GM12878 (cell line): Measurements from ENCODE around the gene LSMEM2. TPM values are rescaled to one million over a fixed set of nuclear protein-coding genes. Genes with fewer than 3 reads are reported as not detected.

ENCODE experiments used
- ATF7 ChIP-seq: fragments of 450-650 bp; IDR thresholded peaks from 2 replicates; pipeline ENCODE4 v1.6.1; 2016; ENCODE audit warnings: low read depth, mild to moderate bottlenecking
- BMI1 ChIP-seq: fragments of 450-650 bp; IDR thresholded peaks from 2 replicates; pipeline ENCODE4 v1.6.1; 2016; ENCODE audit warnings: mild to moderate bottlenecking, moderate library complexity, borderline replicate concordance
- CBX5 ChIP-seq: sonication (generic); IDR thresholded peaks from 2 replicates; pipeline ENCODE4 v1.6.1; 2016; ENCODE audit warnings: low read depth, moderate library complexity, mild to moderate bottlenecking, inconsistent platforms
- CHD2 ChIP-seq: IDR thresholded peaks from 2 replicates; pipeline ENCODE4 v1.6.1; 2011; ENCODE audit warnings: low read depth, low read length, improper control_type of control experiment, borderline replicate concordance
- ETV6 ChIP-seq, 2 experiments: fragments of 450-650 bp in 1 of 2; IDR thresholded peaks in 1 of 2; conservative IDR thresholded peaks in 1 of 2; 2 replicates each; pipeline ENCODE4 v1.6.1; 2014; ENCODE audit warnings: antibody characterized with exemption in 1 of 2, borderline replicate concordance in 1 of 2, low read depth in 1 of 2, mild to moderate bottlenecking in 1 of 2, moderate library complexity in 1 of 2
- HDAC2 ChIP-seq: fragments of 200-600 bp; sonication (generic); IDR thresholded peaks from 2 replicates; pipeline ENCODE4 v1.6.1; 2017
- HDAC6 ChIP-seq: fragments of 200-600 bp; sonication (generic); IDR thresholded peaks from one replicate; pipeline ENCODE4 v1.8.0; 2017; ENCODE audit warnings: antibody characterized with exemption; ENCODE audit not compliant: unreplicated experiment
- KDM1A ChIP-seq: fragments of 200-600 bp; sonication (generic); IDR thresholded peaks from 2 replicates; pipeline ENCODE4 v1.6.1; 2016; ENCODE audit warnings: borderline replicate concordance
- NR2C1 ChIP-seq: fragments of 450-650 bp; IDR thresholded peaks from 2 replicates; pipeline ENCODE4 v1.6.1; 2017; ENCODE audit warnings: antibody characterized with exemption, mild to moderate bottlenecking, moderate library complexity
- NR2F1 ChIP-seq: fragments of 450-650 bp; conservative IDR thresholded peaks from 2 replicates; pipeline ENCODE4 v1.6.1; 2017; ENCODE audit warnings: mild to moderate bottlenecking
- PML ChIP-seq: IDR thresholded peaks from 2 replicates; pipeline ENCODE4 v1.6.1; 2012; ENCODE audit warnings: low read length, inconsistent platforms
- POLR2A ChIP-seq: IDR thresholded peaks from 2 replicates; pipeline ENCODE4 v1.6.1; 2011; ENCODE audit warnings: low read depth, mild to moderate bottlenecking, low read length
- POU2F2 ChIP-seq: IDR thresholded peaks from 3 replicates; pipeline ENCODE4 v1.6.1; 2011; ENCODE audit warnings: low read depth, mild to moderate bottlenecking, low read length, borderline replicate concordance
- RAD21 ChIP-seq: IDR thresholded peaks from 2 replicates; pipeline ENCODE4 v1.6.1; 2011; ENCODE audit warnings: mild to moderate bottlenecking, low read depth, low read length, moderate library complexity; ENCODE audit not compliant: insufficient read depth
- SPI1 ChIP-seq: IDR thresholded peaks from 2 replicates; pipeline ENCODE4 v1.6.1; 2011; ENCODE audit warnings: low read depth, mild to moderate bottlenecking, low read length, moderate library complexity, borderline replicate concordance; ENCODE audit not compliant: insufficient read depth
- TCF3 ChIP-seq: IDR thresholded peaks from 2 replicates; pipeline ENCODE4 v1.6.1; 2012; ENCODE audit warnings: low read depth, mild to moderate bottlenecking, low read length, borderline replicate concordance; ENCODE audit not compliant: insufficient read depth
- ZBTB4 ChIP-seq: fragments of 450-650 bp; formaldehyde crosslinking; IDR thresholded peaks from 2 replicates; pipeline ENCODE4 v1.4.0; 2022; ENCODE audit warnings: mild to moderate bottlenecking, moderate library complexity
- ZNF207 ChIP-seq: fragments of 450-650 bp; IDR thresholded peaks from 2 replicates; pipeline ENCODE4 v1.6.1; 2014; ENCODE audit warnings: antibody characterized with exemption, mild to moderate bottlenecking, borderline replicate concordance
- ZNF274 ChIP-seq: IDR thresholded peaks from one replicate; pipeline ENCODE4 v1.8.0; 2011; ENCODE audit not compliant: insufficient read length, insufficient read depth
- polyA plus RNA-seq, 11 experiments: library from polyadenylated mRNA; depleted of rRNA in 4 of 11; unstranded in 6 of 11; stranded (reverse) in 5 of 11; fragments of >200 nt; fragmentation: Nextera tagmentation in 4 of 11; fragmentation: Illumina TruSeq in 1 of 11; extraction: Ambion mirVana in 4 of 11; extraction: Trizol in 1 of 11; gene quantifications; 1 replicate in 1 of 11; 2 replicates in 10 of 11; pipeline versions ENCODE4 v1.2.1 to v1.2.3, GENCODE V29; 2011 to 2016; ENCODE audit warnings: inconsistent platforms in 2 of 11, missing spikeins in 2 of 11, low read depth in 1 of 11
- total RNA-seq, 4 experiments: library from RNA; depleted of rRNA in 3 of 4; stranded (reverse); fragments of >200 nt in 3 of 4; fragmentation: Illumina TruSeq in 1 of 4; extraction: Trizol in 1 of 4; gene quantifications; 2 replicates each; pipeline versions ENCODE4 v1.2.1 to v1.2.3, GENCODE V29; 2013 to 2021
- TF ChIP-seq, protein P1 (sequence below): fragments of 450-650 bp; IDR thresholded peaks from 2 replicates; pipeline ENCODE4 v1.6.1; 2017; ENCODE audit warnings: borderline replicate concordance
- TF ChIP-seq, protein P2 (sequence below): IDR thresholded peaks from 2 replicates; pipeline ENCODE4 v1.6.1; 2011; ENCODE audit warnings: borderline replicate concordance, low read depth, mild to moderate bottlenecking, moderate library complexity, mixed read lengths, low read length; ENCODE audit not compliant: insufficient read depth; ENCODE audit errors: extremely low read length
- TF ChIP-seq, protein P3 (sequence below): fragments of 450-650 bp; formaldehyde crosslinking; IDR thresholded peaks from 2 replicates; pipeline ENCODE4 v1.5.0; 2022; ENCODE audit warnings: mild to moderate bottlenecking, missing genetic modification characterization

LSMEM2 gene
- total and polyA plus RNA-seq, 10 of the 15 experiments (the other 5 are each of a cell fraction or from before 2014, with no cell fraction given): 0.17 TPM; not detected in 9

DNA sequence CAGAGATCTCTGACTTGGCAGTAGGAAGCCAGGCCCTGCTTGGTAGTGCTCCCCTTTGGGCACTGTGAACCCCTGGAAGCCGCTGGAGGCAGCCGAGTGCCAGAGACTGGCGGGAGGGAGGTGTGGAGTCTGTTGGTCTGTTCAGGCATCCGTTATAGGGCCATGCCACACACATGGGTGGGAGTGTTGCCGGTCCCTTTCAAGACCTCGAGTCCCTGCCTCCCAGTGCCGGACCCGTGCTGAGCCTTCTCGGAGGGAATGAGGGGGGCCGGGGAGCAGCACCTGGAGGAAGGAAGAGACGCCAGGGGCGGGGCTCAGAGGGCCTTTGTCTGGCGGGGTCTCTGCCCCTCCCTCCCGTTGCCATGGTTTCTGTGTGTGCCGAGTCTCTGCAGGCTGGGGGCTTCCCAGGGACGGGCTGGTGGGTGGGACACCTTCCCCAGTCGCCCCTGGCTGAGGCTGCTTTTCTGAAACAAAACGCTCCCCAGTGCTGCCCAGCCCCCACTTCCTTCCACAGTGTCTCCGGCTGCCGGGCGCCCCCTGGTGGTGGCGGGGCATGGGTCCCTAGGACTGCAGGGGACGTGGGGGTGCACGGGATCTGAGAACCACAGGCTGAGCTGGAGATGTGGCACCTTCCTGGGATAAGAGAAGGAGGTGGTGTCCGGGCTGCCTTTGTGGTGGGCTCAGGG is 32.9 kb upstream of the LSMEM2 start (continued):
- TF ChIP-seq, protein P1, sequence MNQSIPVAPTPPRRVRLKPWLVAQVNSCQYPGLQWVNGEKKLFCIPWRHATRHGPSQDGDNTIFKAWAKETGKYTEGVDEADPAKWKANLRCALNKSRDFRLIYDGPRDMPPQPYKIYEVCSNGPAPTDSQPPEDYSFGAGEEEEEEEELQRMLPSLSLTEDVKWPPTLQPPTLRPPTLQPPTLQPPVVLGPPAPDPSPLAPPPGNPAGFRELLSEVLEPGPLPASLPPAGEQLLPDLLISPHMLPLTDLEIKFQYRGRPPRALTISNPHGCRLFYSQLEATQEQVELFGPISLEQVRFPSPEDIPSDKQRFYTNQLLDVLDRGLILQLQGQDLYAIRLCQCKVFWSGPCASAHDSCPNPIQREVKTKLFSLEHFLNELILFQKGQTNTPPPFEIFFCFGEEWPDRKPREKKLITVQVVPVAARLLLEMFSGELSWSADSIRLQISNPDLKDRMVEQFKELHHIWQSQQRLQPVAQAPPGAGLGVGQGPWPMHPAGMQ: no peak
- peak; percentile 57 for TF ChIP-seq POLR2A
- TF ChIP-seq TCF3: 0 out of 2 replicates have a peak, but pooled peaks have one; percentile 20
- no peak for TF ChIP-seq ZNF274
- no peak for TF ChIP-seq NR2C1
- no peak for TF ChIP-seq ATF7
- TF ChIP-seq ZBTB4 (CRISPR knock-in tag): no peak
- TF ChIP-seq, protein P2, sequence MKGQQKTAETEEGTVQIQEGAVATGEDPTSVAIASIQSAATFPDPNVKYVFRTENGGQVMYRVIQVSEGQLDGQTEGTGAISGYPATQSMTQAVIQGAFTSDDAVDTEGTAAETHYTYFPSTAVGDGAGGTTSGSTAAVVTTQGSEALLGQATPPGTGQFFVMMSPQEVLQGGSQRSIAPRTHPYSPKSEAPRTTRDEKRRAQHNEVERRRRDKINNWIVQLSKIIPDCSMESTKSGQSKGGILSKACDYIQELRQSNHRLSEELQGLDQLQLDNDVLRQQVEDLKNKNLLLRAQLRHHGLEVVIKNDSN: no peak
- peak; percentile 66; the same call in 1 of the 2 replicates for TF ChIP-seq SPI1
- no peak for TF ChIP-seq HDAC2
- TF ChIP-seq ETV6 (conservative IDR thresholded peaks at IDR 0.05 in 1 of 2, IDR thresholded peaks at IDR 0.05 in 1 of 2; ENCODE audit: borderline replicate concordance in 1 of 2, low read depth in 1 of 2): 0 out of 4 replicates have a peak, but pooled peaks of 1 of the 2 experiments have one; percentile 20
- 0 out of 2 replicates have a peak, but pooled peaks have one; percentile 29 for TF ChIP-seq NR2F1
- no peak for TF ChIP-seq PML
- TF ChIP-seq RAD21: peak; percentile 89
- TF ChIP-seq CBX5: no peak
- TF ChIP-seq POU2F2: peak; percentile 41; the same call in 1 of the 3 replicates
- peak; percentile 94 for TF ChIP-seq CHD2
- TF ChIP-seq, protein P3, sequence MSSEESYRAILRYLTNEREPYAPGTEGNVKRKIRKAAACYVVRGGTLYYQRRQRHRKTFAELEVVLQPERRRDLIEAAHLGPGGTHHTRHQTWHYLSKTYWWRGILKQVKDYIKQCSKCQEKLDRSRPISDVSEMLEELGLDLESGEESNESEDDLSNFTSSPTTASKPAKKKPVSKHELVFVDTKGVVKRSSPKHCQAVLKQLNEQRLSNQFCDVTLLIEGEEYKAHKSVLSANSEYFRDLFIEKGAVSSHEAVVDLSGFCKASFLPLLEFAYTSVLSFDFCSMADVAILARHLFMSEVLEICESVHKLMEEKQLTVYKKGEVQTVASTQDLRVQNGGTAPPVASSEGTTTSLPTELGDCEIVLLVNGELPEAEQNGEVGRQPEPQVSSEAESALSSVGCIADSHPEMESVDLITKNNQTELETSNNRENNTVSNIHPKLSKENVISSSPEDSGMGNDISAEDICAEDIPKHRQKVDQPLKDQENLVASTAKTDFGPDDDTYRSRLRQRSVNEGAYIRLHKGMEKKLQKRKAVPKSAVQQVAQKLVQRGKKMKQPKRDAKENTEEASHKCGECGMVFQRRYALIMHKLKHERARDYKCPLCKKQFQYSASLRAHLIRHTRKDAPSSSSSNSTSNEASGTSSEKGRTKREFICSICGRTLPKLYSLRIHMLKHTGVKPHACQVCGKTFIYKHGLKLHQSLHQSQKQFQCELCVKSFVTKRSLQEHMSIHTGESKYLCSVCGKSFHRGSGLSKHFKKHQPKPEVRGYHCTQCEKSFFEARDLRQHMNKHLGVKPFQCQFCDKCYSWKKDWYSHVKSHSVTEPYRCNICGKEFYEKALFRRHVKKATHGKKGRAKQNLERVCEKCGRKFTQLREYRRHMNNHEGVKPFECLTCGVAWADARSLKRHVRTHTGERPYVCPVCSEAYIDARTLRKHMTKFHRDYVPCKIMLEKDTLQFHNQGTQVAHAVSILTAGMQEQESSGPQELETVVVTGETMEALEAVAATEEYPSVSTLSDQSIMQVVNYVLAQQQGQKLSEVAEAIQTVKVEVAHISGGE (CRISPR knock-in tag): no peak
- TF ChIP-seq ZNF207: peak; percentile 69; the same call in 1 of the 2 replicates
- no peak for TF ChIP-seq HDAC6
- TF ChIP-seq BMI1: peak; percentile 84
- no peak for TF ChIP-seq KDM1A
